Mucosa of rectum (tissue), 2 donors: ENCODE data around the gene SLC47A2.
A peak's percentile ranks its signal among the peaks of the same experiment; 100 is the strongest.

Experiments used
- H3K27ac ChIP-seq, 2 donors: one replicate each; pipeline ENCODE4 v1.7.0; 2013; ENCODE audit warnings: inconsistent platforms in 2 of 2, low read depth in 2 of 2, low read length in 2 of 2
- H3K27me3 ChIP-seq, 2 donors: one replicate each; pipeline ENCODE4 v1.7.0; 2013; ENCODE audit warnings: low read length in 2 of 2; ENCODE audit not compliant: control insufficient read depth in 2 of 2, insufficient read depth in 2 of 2
- H3K36me3 ChIP-seq, 2 donors: one replicate each; pipeline ENCODE4 v1.7.0; 2013; ENCODE audit warnings: low read length in 2 of 2; ENCODE audit not compliant: control insufficient read depth in 2 of 2, insufficient read depth in 2 of 2
- H3K4me1 ChIP-seq, 2 donors: one replicate each; pipeline ENCODE4 v1.7.0; 2013; ENCODE audit warnings: low read length in 2 of 2, mild to moderate bottlenecking in 1 of 2; ENCODE audit not compliant: control insufficient read depth in 2 of 2, insufficient read depth in 2 of 2
- H3K4me3 ChIP-seq, 2 donors: one replicate each; pipeline ENCODE4 v1.7.0; 2013; ENCODE audit warnings: low read length in 2 of 2
- H3K9ac ChIP-seq, 2 donors: one replicate each; pipeline ENCODE4 v1.7.0; 2013; ENCODE audit warnings: low read length in 2 of 2, low read depth in 1 of 2, mild to moderate bottlenecking in 1 of 2
- H3K9me3 ChIP-seq, 2 donors: one replicate each; pipeline ENCODE4 v1.7.0; 2013; ENCODE audit warnings: low read length in 2 of 2; ENCODE audit not compliant: control insufficient read depth in 2 of 2
- donor health status: healthy.
- donor health status: Normal muscosa, but diverticular disease.

Gene SLC47A2

GRCh38 chr17:19654896-19655295 lies 61.5 kb downstream of the SLC47A2 start:
- Histone ChIP-seq H3K9me3 (no peaks in the 10 kb centered on the region), H3K9ac (no peak overlapping the region), H3K36me3 (peaks cover 21 to 23% of the 10 kb centered on the region in 2 donors), H3K4me1 (peaks cover 7 to 8% of the 10 kb centered on the region in 2 donors), H3K27ac (no peak overlapping the region), H3K4me3 (no peak overlapping the region), H3K27me3 (no peaks in the 10 kb centered on the region)

DNA sequence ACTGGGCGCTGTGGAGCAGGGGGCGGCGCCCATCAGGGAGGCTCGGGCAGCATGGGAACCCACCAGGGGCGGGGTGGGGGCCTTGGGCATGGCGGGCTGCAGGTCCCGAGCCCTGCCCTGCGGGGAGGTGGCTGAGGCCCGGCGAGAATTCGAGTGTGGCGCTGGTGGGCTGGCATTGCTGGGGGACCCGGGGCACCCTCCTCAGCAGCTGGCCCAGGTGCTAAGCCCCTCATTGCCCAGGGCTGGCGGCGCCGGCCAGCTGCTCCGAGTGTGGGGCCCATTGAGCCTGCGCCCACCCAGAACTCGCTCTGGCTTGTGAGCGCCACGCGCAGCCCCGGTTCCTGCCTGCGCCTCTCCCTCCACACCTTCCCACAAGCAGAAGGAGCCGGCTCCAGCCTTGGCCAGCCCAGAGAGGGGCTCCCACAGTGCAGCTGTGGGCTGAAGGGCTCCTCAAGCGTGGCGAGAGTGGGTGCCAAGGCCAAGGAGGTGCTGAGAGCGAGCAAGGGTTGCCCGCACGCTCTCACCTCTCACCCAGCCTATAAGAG lies 62.0 kb downstream of the SLC47A2 start:
- Histone ChIP-seq H3K27me3 (no peaks in the 10 kb centered on the region), H3K9me3 (no peaks in the 10 kb centered on the region), H3K4me3 (no peak overlapping the region), H3K36me3 (peaks cover 21 to 23% of the 10 kb centered on the region in 2 donors), H3K4me1 (peaks cover 8 to 9% of the 10 kb centered on the region in 2 donors), H3K9ac (no peak overlapping the region), H3K27ac (no peak overlapping the region)

DNA sequence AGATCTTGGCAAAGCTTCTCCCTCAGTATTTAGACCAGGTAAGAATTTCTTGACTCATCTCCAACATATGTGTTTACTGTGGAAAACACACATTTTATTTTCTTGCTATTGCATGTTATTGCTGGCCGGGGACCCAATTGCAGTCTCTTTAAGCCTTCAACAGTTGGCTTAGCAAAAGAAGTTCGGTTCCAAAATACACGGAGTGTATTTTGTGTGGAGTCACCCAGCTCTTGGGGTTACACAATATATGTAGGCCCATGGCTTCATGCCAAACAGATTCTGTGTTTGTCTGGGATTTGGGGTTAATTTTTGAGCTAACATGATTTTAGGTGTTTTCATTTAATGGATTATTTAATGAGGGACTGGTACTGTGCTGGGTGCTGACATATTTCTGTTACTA lies 63.8 kb downstream of the SLC47A2 start:
- H3K27ac ChIP-seq, result no peak overlapping the region
- H3K4me3 ChIP-seq, result no peak overlapping the region
- peaks cover 9 to 17% of the 10 kb centered on the region in 2 donors for H3K4me1 ChIP-seq
- no peak overlapping the region for H3K9ac ChIP-seq
- H3K36me3 ChIP-seq, result peaks cover 21 to 23% of the 10 kb centered on the region in 2 donors
- H3K27me3 ChIP-seq, result no peaks in the 10 kb centered on the region
- H3K9me3 ChIP-seq, result no peaks in the 10 kb centered on the region

GRCh38 chr17:19651451-19652238 lies 64.7 kb downstream of the SLC47A2 start:
- H3K9ac ChIP-seq, result peak overlapping the region in 1 of 2 donors; percentile 1

GRCh38 chr17:19650826-19651225 lies 65.6 kb downstream of the SLC47A2 start:
- no peaks in the 10 kb centered on the region for H3K27me3 ChIP-seq
- no peaks in the 10 kb centered on the region for H3K9me3 ChIP-seq
- peaks cover 12 to 14% of the 10 kb centered on the region in 2 donors for H3K36me3 ChIP-seq
- H3K4me1 ChIP-seq, result peaks cover 11 to 23% of the 10 kb centered on the region in 2 donors
- no peak overlapping the region for H3K4me3 ChIP-seq
- no peak overlapping the region for H3K9ac ChIP-seq
- H3K27ac ChIP-seq, result no peak overlapping the region

More at GRCh38 chr17:19651451-19652238, 64.7 kb downstream of the SLC47A2 start:
- Histone ChIP-seq H3K4me1 (peaks cover 11 to 23% of the 10 kb centered on the region in 2 donors), H3K27me3 (no peaks in the 10 kb centered on the region), H3K27ac (no peak overlapping the region), H3K36me3 (peaks cover 20 to 21% of the 10 kb centered on the region in 2 donors), H3K9me3 (no peaks in the 10 kb centered on the region), H3K4me3 (peak overlapping the region in 1 of 2 donors; percentile 4)

GRCh38 chr17:19649274-19649541 lies 67.2 kb downstream of the SLC47A2 start:
- peak overlapping the region; percentile 92 for H3K4me3 ChIP-seq
- peaks cover 2 to 4% of the 10 kb centered on the region in 2 donors for H3K36me3 ChIP-seq
- peaks cover 11 to 23% of the 10 kb centered on the region in 2 donors for H3K4me1 ChIP-seq
- H3K9me3 ChIP-seq, result no peaks in the 10 kb centered on the region
- peak overlapping the region; percentile 73 to 89 for H3K9ac ChIP-seq
- peak overlapping the region; percentile 90 to 92 for H3K27ac ChIP-seq
- H3K27me3 ChIP-seq, result no peaks in the 10 kb centered on the region

DNA sequence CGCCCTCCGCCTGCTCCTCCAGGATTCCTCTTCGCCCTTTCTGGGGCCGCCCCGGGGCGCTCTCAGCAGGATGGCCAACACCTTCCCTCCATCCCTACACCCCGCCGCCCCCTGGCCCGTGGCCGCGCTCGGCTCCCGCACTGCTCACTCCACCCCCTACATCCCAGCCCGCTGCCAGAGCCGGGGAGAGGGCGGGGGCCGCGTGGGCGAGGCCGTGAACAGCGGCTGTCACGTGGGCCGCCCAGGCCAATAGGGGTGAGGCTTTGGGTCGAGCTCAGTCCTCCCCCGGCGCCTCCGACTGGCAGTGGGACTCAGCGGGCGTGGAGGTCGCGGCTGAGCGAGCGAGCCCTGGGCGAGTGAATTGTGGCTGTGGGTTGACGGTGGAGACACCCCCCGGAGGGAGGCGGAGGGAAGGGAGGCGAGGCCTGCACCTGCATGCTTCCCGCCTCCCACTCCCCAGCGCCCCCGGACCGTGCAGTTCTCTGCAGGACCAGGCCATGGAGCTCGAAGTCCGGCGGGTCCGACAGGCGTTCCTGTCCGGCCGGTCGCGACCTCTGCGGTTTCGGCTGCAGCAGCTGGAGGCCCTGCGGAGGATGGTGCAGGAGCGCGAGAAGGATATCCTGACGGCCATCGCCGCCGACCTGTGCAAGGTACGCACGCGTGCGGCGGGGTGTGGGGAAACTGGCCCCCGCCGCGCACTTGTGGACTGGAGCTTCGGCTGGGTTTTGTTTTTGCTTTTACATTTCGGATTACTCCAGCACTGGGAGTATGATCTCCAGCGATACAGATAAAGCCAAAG lies 67.7 kb downstream of the SLC47A2 start, which contains the start of gene ALDH3A2:
ALDH3A2 (plus strand) TSS at position 277 of the 799 bp plus-strand sequence; CDS start at position 498, 221 bp downstream.
- peak within 1 kb of the TSS; percentile 92 for H3K4me3 ChIP-seq
- H3K27ac ChIP-seq, result peak within 1 kb of the TSS; percentile 90 to 92
- H3K4me1 ChIP-seq, result peaks cover 11 to 23% of the 10 kb centered on the region in 2 donors
- H3K27me3 ChIP-seq, result no peaks in the 10 kb centered on the region
- H3K9me3 ChIP-seq, result no peaks in the 10 kb centered on the region
- peak within 1 kb of the TSS; percentile 89 to 91 for H3K9ac ChIP-seq
- peaks cover 2 to 4% of the 10 kb centered on the region in 2 donors for H3K36me3 ChIP-seq

DNA sequence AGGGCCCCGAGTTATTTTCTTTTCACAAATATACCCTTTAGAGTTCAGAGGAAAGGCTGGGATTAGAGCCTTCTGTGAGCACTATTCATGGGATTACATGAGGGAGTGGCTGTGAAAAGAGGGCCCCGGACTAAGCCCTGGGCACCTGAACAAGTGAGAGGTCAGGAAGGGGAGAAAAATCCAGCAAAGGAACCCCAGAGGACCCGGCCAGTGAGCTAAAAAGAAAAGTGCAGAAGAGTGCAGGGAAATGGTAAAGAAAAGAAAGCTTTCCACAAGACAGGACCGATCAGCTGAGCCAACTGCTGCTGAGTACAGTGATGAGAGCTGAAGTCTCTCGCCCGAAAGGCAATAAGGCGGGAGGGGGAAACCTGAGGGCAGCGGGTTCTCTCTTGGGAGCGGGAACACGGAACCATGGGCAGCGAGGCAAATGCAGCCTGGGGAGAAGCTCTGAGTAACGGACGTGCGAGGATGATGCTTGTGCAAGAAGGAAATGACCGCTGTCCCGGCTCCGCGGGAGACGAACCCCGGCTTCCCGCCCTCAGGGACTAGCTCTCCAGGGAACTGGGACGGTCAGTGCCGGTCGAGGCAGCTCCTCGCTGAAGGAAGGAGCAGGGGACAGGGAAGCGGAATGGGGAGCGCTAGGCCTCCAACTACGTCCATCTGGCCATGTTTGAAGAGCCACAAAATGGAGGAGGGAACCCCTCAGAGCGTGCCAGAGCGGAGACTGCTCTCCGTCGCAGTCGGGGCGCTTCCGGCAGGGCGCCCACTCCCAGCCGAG lies 68.5 kb downstream of the SLC47A2 start:
- H3K9ac ChIP-seq, result peak overlapping the region; percentile 89 to 91
- H3K36me3 ChIP-seq, result peaks cover 0 to 2% of the 10 kb centered on the region in 2 donors
- peak overlapping the region; percentile 92 for H3K4me3 ChIP-seq
- peaks cover 11 to 23% of the 10 kb centered on the region in 2 donors for H3K4me1 ChIP-seq
- no peaks in the 10 kb centered on the region for H3K9me3 ChIP-seq
- H3K27ac ChIP-seq, result peak overlapping the region; percentile 90 to 92
- H3K27me3 ChIP-seq, result no peaks in the 10 kb centered on the region

DNA sequence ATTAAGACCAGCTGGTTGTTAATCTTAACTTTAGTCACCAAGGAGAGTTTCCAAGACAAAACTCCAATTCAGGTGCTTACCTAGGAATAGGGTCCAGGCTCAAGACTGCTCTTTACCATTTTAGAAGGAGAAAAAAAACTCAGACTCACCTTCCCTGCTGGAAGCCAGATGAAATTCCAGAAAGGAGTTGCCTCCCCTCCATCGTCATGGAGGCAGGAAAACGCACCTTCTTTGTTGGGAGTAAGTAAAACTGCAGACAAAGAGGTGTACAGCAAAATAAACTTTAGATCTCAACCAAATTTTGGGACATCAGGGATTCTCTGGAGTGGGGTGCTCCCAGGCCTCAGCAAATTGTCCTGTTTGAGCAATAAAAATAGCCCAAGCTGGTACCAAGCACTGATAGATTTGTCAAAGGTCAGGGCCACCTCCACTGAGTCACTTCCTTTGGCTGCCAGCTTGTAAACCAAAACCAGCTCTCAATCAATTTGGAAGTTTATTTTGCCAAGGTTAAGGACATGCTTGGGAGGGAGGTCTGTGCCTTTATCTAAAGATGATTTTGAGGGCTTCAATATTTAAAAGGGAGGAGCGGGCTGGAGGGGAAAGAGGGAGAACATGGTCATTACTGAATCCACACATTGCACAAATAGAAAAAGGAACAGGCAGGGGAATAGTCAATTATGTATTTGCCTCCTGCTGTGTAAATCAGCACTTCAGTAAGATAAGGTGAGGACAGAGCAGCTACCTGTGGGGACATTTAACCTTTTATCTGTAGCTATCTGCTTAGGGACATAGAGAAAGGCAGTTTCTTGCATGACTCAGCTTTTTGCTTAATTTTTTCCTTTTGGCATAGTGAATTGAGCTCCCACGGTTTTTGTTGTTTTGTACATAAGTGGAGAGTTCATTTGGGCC lies 69.3 kb downstream of the SLC47A2 start:
- Histone ChIP-seq H3K9me3 (no peaks in the 10 kb centered on the region), H3K27me3 (no peaks in the 10 kb centered on the region), H3K27ac (peak overlapping the region; percentile 90 to 92), H3K9ac (peak overlapping the region; percentile 89 to 91), H3K4me3 (peak overlapping the region in 1 of 2 donors; percentile 92), H3K4me1 (peaks cover 11 to 21% of the 10 kb centered on the region in 2 donors), H3K36me3 (no peaks in the 10 kb centered on the region)
